Sigmoid colon (tissue), 7 donors: Measurements from ENCODE around the gene ZNF280B. TPM values are rescaled to one million over a fixed set of nuclear protein-coding genes. Genes with fewer than 3 reads are reported as not detected.

Source experiments
- DNase-seq: peaks from one replicate; pipeline ENCODE4 v3.0.0-alpha.2; 2019
- H3K27ac ChIP-seq, 4 donors: fragments of 200-600 bp; sonication (generic); one replicate each; pipeline ENCODE4 v1.5.1; 2016 to 2019; ENCODE audit warnings: mild to moderate bottlenecking in 1 of 4
- H3K27me3 ChIP-seq, 3 donors: fragments of 200-600 bp; sonication (generic); one replicate each; pipeline ENCODE4 v1.5.1; 2019; ENCODE audit warnings: mild to moderate bottlenecking in 1 of 3
- H3K36me3 ChIP-seq, 4 donors: fragments of 200-600 bp; sonication (generic); one replicate each; pipeline ENCODE4 v1.5.1; 2016 to 2019
- H3K4me1 ChIP-seq, 4 donors: fragments of 200-600 bp; sonication (generic); one replicate each; pipeline ENCODE4 v1.5.1; 2017 to 2019
- H3K4me3 ChIP-seq, 4 donors: fragments of 200-600 bp; sonication (generic); one replicate each; pipeline ENCODE4 v1.5.1; 2017 to 2019; ENCODE audit warnings: mild to moderate bottlenecking in 2 of 4, moderate library complexity in 1 of 4
- H3K9me3 ChIP-seq, 4 donors: fragments of 200-600 bp in 3 of 4; sonication (generic) in 3 of 4; one replicate each; pipeline versions ENCODE4 v1.5.1 to v1.6.1; 2013 to 2019
- EP300 ChIP-seq, 4 donors: sonication (generic); formaldehyde crosslinking; IDR thresholded peaks; one replicate each; pipeline ENCODE4 v1.6.1; 2017; ENCODE audit warnings: antibody characterized with exemption in 4 of 4
- POLR2A ChIP-seq, 2 donors: fragments of 450-650 bp; IDR thresholded peaks; one replicate each; pipeline ENCODE4 v1.6.1; 2016; ENCODE audit warnings: antibody characterized with exemption in 2 of 2, mild to moderate bottlenecking in 2 of 2, moderate library complexity in 2 of 2
- POLR2AphosphoS5 ChIP-seq, 4 donors: sonication (generic); formaldehyde crosslinking; IDR thresholded peaks; one replicate each; pipeline ENCODE4 v1.6.1; 2017; ENCODE audit warnings: antibody characterized with exemption in 4 of 4
- WGBS, 2 donors: extraction: QIAGEN DNeasy Blood & Tissue Kit; methylation state at CpG; one replicate each; pipeline ENCODE4 v1.1.7; 2013; 5-methylcytosine and 5-hydroxymethylcytosine counted together
- intact Hi-C: fragments of 100-400 bp; cut with DNase I; formaldehyde crosslinking; loops from one replicate; pipeline ENCODE4 v1.15.1; 2023
- polyA plus RNA-seq, 3 donors: library from polyadenylated mRNA; stranded (reverse); fragments of 200-250 nt; gene quantifications; one replicate each; pipeline ENCODE4 v1.2.3, GENCODE V29; 2013
- total RNA-seq, 4 donors: library from RNA; depleted of rRNA; stranded (reverse); fragments of >200 nt; gene quantifications; one replicate each; pipeline ENCODE4 v1.1.0, GENCODE V29; 2016
- TF ChIP-seq, protein P1 (sequence below), 4 experiments: fragments of 450-650 bp in 3 of 4; fragments of 200-600 bp in 1 of 4; IDR thresholded peaks; one replicate each; pipeline ENCODE4 v1.5.1; 2016 to 2019; ENCODE audit warnings: antibody characterized with exemption in 4 of 4, mild to moderate bottlenecking in 3 of 4, moderate library complexity in 2 of 4
- donor health status: healthy with polysubstance abuse.
- donor health status: Bipolar disorder and iron deficiency.
- donor health status: healthy.

Gene ZNF280B
- total and polyA plus RNA-seq, 7 donors = under 0.01 to 1.1 (median 0.41) TPM

DNA sequence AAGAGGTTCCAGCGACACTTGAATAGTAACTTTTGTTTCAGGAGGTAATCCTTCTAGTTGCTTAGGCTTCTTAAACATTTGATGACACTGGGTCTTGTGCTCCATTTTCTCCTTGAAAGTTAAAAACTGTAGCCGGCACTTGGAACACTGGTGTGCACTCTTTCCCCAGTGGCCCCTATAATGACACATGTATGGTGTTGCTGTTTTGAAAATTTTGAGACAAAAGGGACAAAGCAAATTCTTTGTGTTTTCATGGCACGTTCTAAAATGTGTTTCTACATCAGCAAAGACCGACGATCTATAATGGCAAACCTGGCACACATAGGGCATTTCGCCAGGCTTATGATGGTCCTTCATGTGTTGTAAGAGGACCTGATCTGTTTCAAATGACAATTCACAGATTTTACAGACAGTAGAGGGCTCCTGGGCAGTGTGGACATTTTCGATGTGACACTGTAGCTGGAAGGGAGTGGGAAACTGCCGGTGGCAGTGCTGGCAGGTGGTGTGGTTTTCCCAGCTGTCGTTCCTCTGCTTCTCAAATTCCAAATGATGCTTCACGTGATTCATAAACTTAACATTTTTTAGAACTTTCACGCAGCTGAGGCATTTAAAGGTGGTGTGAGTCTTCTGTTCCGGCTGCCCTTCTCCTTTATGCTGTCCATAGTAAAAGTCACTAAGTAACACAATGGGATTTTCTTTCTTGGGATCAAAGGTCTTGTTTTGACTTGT is 20.5 kb downstream of the ZNF280B start:
- 92 to 94% methylated on average over 12 of the region's 12 CpGs for WGBS, 2 donors

DNA sequence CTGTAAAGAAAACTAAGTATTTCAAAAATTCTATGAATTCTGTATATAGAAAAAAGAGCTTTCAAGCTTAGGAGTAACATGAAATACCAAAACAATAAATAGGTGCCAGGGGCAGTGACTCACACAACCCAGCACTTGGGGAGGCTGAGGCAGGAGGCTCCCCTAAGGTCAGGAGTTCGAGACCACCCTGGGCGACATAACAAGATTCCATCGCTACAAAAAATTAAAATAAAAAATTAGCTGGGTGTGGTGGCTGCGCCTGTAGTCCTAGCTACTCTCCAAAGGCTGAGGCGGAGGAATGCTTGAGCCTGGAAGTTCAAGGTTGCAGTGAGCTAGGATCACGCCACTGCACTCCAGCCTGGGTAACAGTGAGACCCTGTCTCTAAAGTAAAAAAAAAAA is 21.5 kb downstream of the ZNF280B start:
- 96 to 98% methylated on average over 6 of the region's 6 CpGs for WGBS, 2 donors
- DNase-seq = no peak
- intact Hi-C loops = no loop called here
- Histone ChIP-seq H3K4me1 (no peaks in the 10 kb centered on the region), H3K4me3 (no peak overlapping the region), H3K9me3 (no peaks in the 10 kb centered on the region), H3K27me3 (no peaks in the 10 kb centered on the region), H3K36me3 (no peaks in the 10 kb centered on the region), H3K27ac (no peak overlapping the region)
- no peak for TF ChIP-seq POLR2A (IDR thresholded peaks at IDR 0.05)
- TF ChIP-seq POLR2AphosphoS5 (IDR thresholded peaks at IDR 0.05) = no peak
- TF ChIP-seq EP300 (IDR thresholded peaks at IDR 0.05) = no peak
- TF ChIP-seq, protein P1, sequence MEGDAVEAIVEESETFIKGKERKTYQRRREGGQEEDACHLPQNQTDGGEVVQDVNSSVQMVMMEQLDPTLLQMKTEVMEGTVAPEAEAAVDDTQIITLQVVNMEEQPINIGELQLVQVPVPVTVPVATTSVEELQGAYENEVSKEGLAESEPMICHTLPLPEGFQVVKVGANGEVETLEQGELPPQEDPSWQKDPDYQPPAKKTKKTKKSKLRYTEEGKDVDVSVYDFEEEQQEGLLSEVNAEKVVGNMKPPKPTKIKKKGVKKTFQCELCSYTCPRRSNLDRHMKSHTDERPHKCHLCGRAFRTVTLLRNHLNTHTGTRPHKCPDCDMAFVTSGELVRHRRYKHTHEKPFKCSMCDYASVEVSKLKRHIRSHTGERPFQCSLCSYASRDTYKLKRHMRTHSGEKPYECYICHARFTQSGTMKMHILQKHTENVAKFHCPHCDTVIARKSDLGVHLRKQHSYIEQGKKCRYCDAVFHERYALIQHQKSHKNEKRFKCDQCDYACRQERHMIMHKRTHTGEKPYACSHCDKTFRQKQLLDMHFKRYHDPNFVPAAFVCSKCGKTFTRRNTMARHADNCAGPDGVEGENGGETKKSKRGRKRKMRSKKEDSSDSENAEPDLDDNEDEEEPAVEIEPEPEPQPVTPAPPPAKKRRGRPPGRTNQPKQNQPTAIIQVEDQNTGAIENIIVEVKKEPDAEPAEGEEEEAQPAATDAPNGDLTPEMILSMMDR (IDR thresholded peaks at IDR 0.05) = no peak

More for the DNA sequence above, 20.5 kb downstream of the ZNF280B start:
- intact Hi-C loops = no loop called here
- no peaks in the 10 kb centered on the region for H3K4me1 ChIP-seq
- no peak for DNase-seq
- H3K4me3 ChIP-seq = no peak overlapping the region
- H3K27me3 ChIP-seq = no peaks in the 10 kb centered on the region
- TF ChIP-seq, protein P1 (IDR thresholded peaks at IDR 0.05) = no peak
- TF ChIP-seq POLR2AphosphoS5 (IDR thresholded peaks at IDR 0.05) (no peak), POLR2A (IDR thresholded peaks at IDR 0.05) (no peak), EP300 (IDR thresholded peaks at IDR 0.05) (no peak)
- H3K27ac ChIP-seq = no peak overlapping the region
- H3K36me3 ChIP-seq = no peaks in the 10 kb centered on the region
- H3K9me3 ChIP-seq = no peaks in the 10 kb centered on the region

DNA sequence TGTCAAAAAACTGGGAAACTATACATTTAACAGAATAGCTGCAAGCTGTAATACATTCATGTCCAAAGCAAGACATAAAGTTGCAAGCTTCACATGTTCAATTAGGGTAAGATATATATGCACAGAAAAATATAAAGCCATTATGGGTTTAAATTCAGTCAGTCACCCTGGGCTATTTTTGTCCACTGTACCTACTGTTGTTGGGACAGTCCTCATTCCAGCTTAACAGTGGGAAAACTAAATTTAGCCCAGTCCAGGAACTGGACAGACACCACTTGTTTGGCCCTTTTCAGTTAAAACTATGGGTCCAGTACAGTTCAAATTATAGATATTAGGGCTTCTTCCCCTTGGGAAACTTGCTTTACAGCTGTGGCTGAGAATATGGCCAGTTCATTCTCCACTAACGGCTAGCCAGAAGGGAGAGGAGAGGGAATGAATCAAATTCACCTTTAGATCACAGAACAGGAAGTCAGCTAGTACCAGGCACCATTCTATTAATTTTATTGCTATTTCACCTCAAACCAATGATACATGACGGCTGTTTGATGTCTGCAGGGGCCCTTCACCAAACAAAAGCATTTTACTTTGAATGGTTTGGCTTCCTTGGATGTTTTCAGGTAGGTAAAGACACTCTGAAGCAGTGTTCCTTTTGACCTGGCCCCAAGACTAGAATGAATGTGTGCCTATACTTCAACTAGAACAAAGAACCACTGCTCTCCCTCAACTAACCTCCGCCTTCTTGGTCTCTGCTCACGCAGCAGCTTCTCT is 22.2 kb downstream of the ZNF280B start:
- Histone ChIP-seq H3K27me3 (no peaks in the 10 kb centered on the region), H3K4me3 (no peak overlapping the region), H3K27ac (no peak overlapping the region), H3K4me1 (no peaks in the 10 kb centered on the region), H3K9me3 (no peaks in the 10 kb centered on the region), H3K36me3 (no peaks in the 10 kb centered on the region)
- intact Hi-C loops = no loop called here
- WGBS, 2 donors = 91 to 92% methylated on average over 4 of the region's 4 CpGs
- no peak for DNase-seq
- TF ChIP-seq POLR2A (IDR thresholded peaks at IDR 0.05) (no peak), POLR2AphosphoS5 (IDR thresholded peaks at IDR 0.05) (no peak), EP300 (IDR thresholded peaks at IDR 0.05) (no peak)
- TF ChIP-seq, protein P1 (IDR thresholded peaks at IDR 0.05) = no peak

DNA sequence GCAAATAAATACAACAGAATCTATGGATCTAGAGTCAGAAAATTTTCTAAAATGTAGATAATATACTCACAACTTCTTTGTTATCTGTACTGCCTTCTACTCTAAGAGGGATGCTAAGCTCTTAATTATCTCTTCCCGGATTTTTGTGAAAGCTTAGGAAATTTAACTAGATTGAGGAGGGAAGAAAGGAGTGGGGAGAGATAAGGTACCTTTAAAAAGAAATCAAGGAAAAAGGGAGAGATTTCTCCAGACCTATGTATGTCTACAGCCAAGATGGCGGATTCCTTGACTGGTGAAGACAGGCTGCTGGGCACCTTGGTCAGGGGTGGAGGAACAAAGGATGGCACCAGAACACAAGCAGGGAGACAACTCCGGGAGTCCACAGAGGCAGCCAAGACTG is 23.0 kb downstream of the ZNF280B start:
- Histone ChIP-seq H3K27me3 (no peaks in the 10 kb centered on the region), H3K36me3 (no peaks in the 10 kb centered on the region), H3K27ac (no peak overlapping the region), H3K4me3 (no peak overlapping the region), H3K4me1 (no peaks in the 10 kb centered on the region), H3K9me3 (no peaks in the 10 kb centered on the region)
- intact Hi-C loops = no loop called here
- TF ChIP-seq POLR2AphosphoS5 (IDR thresholded peaks at IDR 0.05) (no peak), POLR2A (IDR thresholded peaks at IDR 0.05) (no peak), EP300 (IDR thresholded peaks at IDR 0.05) (no peak)
- TF ChIP-seq, protein P1 (IDR thresholded peaks at IDR 0.05) = no peak
- 93 to 97% methylated on average over 3 of the region's 3 CpGs for WGBS, 2 donors
- no peak for DNase-seq
